HCT116 (cell line): ENCODE results near the gene GASK1A. TPM values are rescaled to one million over a fixed set of nuclear protein-coding genes. Genes with fewer than 3 reads are reported as not detected.

Experiments used
- ATAC-seq: fragments of 200-7000 bp; cut with Tn5 transposase; 2 replicates; pipeline ENCODE4 v1.9.1; 2020; ENCODE audit warnings: mild to moderate bottlenecking, moderate library complexity
- BruUV-seq: library from RNA; stranded (reverse); fragments of 400-500 nt; replicated peaks from 2 replicates; lab custom pipeline; 2021; lab: Mats Ljungman, UMichigan
- CTCF ChIA-PET: fragments of 300-600 bp; sonication (Branson Sonifier 250); formaldehyde crosslinking; loops from one replicate; lab custom pipeline; 2021; ENCODE audit warnings: antibody characterized with exemption; lab: Charles Lee
- POLR2A ChIA-PET: fragments of 300-600, 350-600 bp; sonication (Branson Sonifier 250); formaldehyde crosslinking; loops from one replicate; lab custom pipeline; 2021; ENCODE audit warnings: antibody characterized with exemption; lab: Charles Lee
- RAD21 ChIA-PET, 2 experiments: fragments of 300-600 bp; sonication (Branson Sonifier 250); formaldehyde crosslinking; loops; one replicate each; lab custom pipeline; 2023; ENCODE audit warnings: low total read pairs in 2 of 2; ENCODE audit not compliant: uncharacterized antibody in 2 of 2, unreplicated experiment in 2 of 2, low non-redundant PET in 1 of 2; lab: Charles Lee
- DNase-seq: peaks from one replicate; pipeline ENCODE4 v3.0.0-alpha.2; 2010; ENCODE audit warnings: low read depth, low spot score
- H2AFZ ChIP-seq: fragments of 200-600 bp; shearing (Covaris generic), sonication (generic); 2 replicates; pipeline ENCODE4 v1.6.1; 2017; ENCODE audit warnings: low read depth, mixed run types, mixed read lengths, antibody characterized with exemption, low read length; ENCODE audit not compliant: poor library complexity, severe bottlenecking
- H3K27ac ChIP-seq: 2 replicates; pipeline ENCODE4 v1.5.1; 2012; ENCODE audit warnings: low read depth, low read length
- H3K27me3 ChIP-seq: fragments of 200-600 bp; sonication (generic); 2 replicates; pipeline ENCODE4 v1.6.1; 2016; ENCODE audit warnings: mixed run types, low read length, mixed read lengths; ENCODE audit not compliant: insufficient read depth
- H3K36me3 ChIP-seq, 2 experiments: fragments of 200-500 bp in 1 of 2; fragments of 200-600 bp in 1 of 2; sonication (Bioruptor generic) in 1 of 2; sonication (generic) in 1 of 2; 2 replicates each; pipeline versions ENCODE4 v1.5.1 to v1.6.1; 2014 to 2016; ENCODE audit warnings: low read length in 2 of 2, inconsistent platforms in 1 of 2, mixed read lengths in 1 of 2, mixed run types in 1 of 2; ENCODE audit not compliant: insufficient read depth in 2 of 2, control insufficient read depth in 1 of 2
- H3K4me1 ChIP-seq, 2 experiments: fragments of 200-600 bp in 1 of 2; sonication (generic) in 1 of 2; 2 replicates each; pipeline versions ENCODE4 v1.5.1 to v1.6.1; 2012 to 2017; ENCODE audit warnings: low read length in 2 of 2, inconsistent platforms in 1 of 2, mild to moderate bottlenecking in 1 of 2, mixed read lengths in 1 of 2, mixed run types in 1 of 2, moderate library complexity in 1 of 2; ENCODE audit not compliant: insufficient read depth in 2 of 2, control insufficient read depth in 1 of 2
- H3K4me2 ChIP-seq: fragments of 200-600 bp; sonication (generic); 2 replicates; pipeline ENCODE4 v1.6.1; 2017; ENCODE audit warnings: mixed run types, low read length, mixed read lengths
- H3K4me3 ChIP-seq, 2 experiments: fragments of 200-600 bp in 1 of 2; sonication (generic) in 1 of 2; replicated peaks in 1 of 2; 2 replicates each; pipeline ENCODE4 v1.5.1; 2011 to 2016; ENCODE audit warnings: low read length in 2 of 2, control low read depth in 1 of 2, low read depth in 1 of 2, mild to moderate bottlenecking in 1 of 2, mixed read lengths in 1 of 2, mixed run types in 1 of 2
- H3K79me2 ChIP-seq: fragments of 200-600 bp; sonication (generic); 2 replicates; pipeline ENCODE4 v1.6.1; 2017; ENCODE audit warnings: mild to moderate bottlenecking, mixed run types, low read length, moderate library complexity, mixed read lengths; ENCODE audit not compliant: insufficient read depth
- H3K9ac ChIP-seq: fragments of 200-600 bp; sonication (generic); 2 replicates; pipeline ENCODE4 v1.6.1; 2016; ENCODE audit warnings: low read length, mixed read lengths
- H3K9me2 ChIP-seq: fragments of 200-600 bp; sonication (generic), shearing (Covaris generic); 2 replicates; pipeline ENCODE4 v1.6.1; 2017; ENCODE audit warnings: mixed run types, mild to moderate bottlenecking, moderate library complexity; ENCODE audit not compliant: insufficient read depth
- H3K9me3 ChIP-seq, 2 experiments: fragments of 200-500 bp in 1 of 2; fragments of 200-600 bp in 1 of 2; sonication (Bioruptor generic) in 1 of 2; sonication (generic) in 1 of 2; 2 replicates each; pipeline ENCODE4 v1.6.1; 2014 to 2017; ENCODE audit warnings: low read length in 2 of 2, mixed read lengths in 2 of 2, inconsistent platforms in 1 of 2, low read depth in 1 of 2, mild to moderate bottlenecking in 1 of 2, mixed run types in 1 of 2, moderate library complexity in 1 of 2; ENCODE audit not compliant: control insufficient read depth in 1 of 2, insufficient read depth in 1 of 2
- H4K20me1 ChIP-seq: fragments of 200-600 bp; sonication (generic), shearing (Covaris generic); 2 replicates; pipeline ENCODE4 v1.6.1; 2017; ENCODE audit warnings: mixed run types, mild to moderate bottlenecking, moderate library complexity; ENCODE audit not compliant: insufficient read depth
- CTCF ChIP-seq, 3 experiments: fragments of 200-600 bp in 1 of 3; sonication (generic) in 1 of 3; IDR thresholded peaks in 2 of 3; conservative IDR thresholded peaks in 1 of 3; 2 replicates each; pipeline ENCODE4 v1.5.1; 2012 to 2017; ENCODE audit warnings: low read depth in 2 of 3, low read length in 2 of 3, antibody characterized with exemption in 1 of 3, borderline replicate concordance in 1 of 3, control low read depth in 1 of 3, mild to moderate bottlenecking in 1 of 3, mixed read lengths in 1 of 3, mixed run types in 1 of 3, moderate library complexity in 1 of 3; ENCODE audit not compliant: insufficient read depth in 1 of 3
- EZH2phosphoT487 ChIP-seq: fragments of 200-600 bp; IDR thresholded peaks from 2 replicates; pipeline ENCODE4 v1.6.1; 2018; ENCODE audit warnings: antibody characterized with exemption, borderline replicate concordance
- POLR2A ChIP-seq: IDR thresholded peaks from 2 replicates; pipeline ENCODE4 v1.7.0; 2011; ENCODE audit warnings: borderline replicate concordance; ENCODE audit not compliant: insufficient read depth, insufficient read length; ENCODE audit errors: extremely low read depth
- POLR2AphosphoS5 ChIP-seq: IDR thresholded peaks from 2 replicates; pipeline ENCODE4 v1.6.1; 2011; ENCODE audit warnings: mild to moderate bottlenecking, low read depth, low read length, moderate library complexity
- RAD21 ChIP-seq: IDR thresholded peaks from 2 replicates; pipeline ENCODE4 v1.6.1; 2012; ENCODE audit warnings: low read depth, mild to moderate bottlenecking
- SIN3A ChIP-seq: IDR thresholded peaks from 2 replicates; pipeline ENCODE4 v1.6.1; 2012; ENCODE audit warnings: low read depth
- ZNF274 ChIP-seq: fragments of 200-500 bp; sonication (Bioruptor generic); IDR thresholded peaks from 2 replicates; pipeline ENCODE4 v1.6.1; 2014; ENCODE audit warnings: mild to moderate bottlenecking, low read depth, low read length, inconsistent platforms
- intact Hi-C: fragments of 100-400 bp; cut with micrococcal nuclease; formaldehyde crosslinking; loops from 2 replicates; pipeline ENCODE4 v1.10.0; 2022
- total RNA-seq: library from RNA; stranded (reverse); gene quantifications from one replicate; pipeline ENCODE4 v1.2.1, GENCODE V29; 2021; ENCODE audit not compliant: unreplicated experiment

Gene GASK1A
- total RNA-seq, 1 experiment from 2014 or later = 1.0 TPM

GRCh38 chr3:42984701-42985100 lies 5.6 kb downstream of the GASK1A start:
- BruUV-seq = no TSS peak
- ATAC-seq = no peak

More at GRCh38 chr3:42984701-42985100, 5.6 kb downstream of the GASK1A start:
- H3K27ac ChIP-seq = no peak overlapping the region
- H3K9ac ChIP-seq = no peak overlapping the region
- H3K4me3 ChIP-seq = no peak overlapping the region
- ChIA-PET RAD21 (no interaction called here), POLR2A (no interaction called here), CTCF (interaction anchor here (1.0 to 1.2 kb wide), 2 partner anchors 23 to 171 kb away, joined by 3 to 5 read pairs; no protein-coding TSS in a partner anchor)
- H4K20me1 ChIP-seq = no peaks in the 10 kb centered on the region
- no peak overlapping the region for H3K4me2 ChIP-seq
- peaks cover 0 to 5% of the 10 kb centered on the region in 2 experiments; a peak in 1 of 4 replicates for H3K4me1 ChIP-seq
- H3K27me3 ChIP-seq = peaks cover 8% of the 10 kb centered on the region; the same call in 1 of the 2 replicates
- intact Hi-C loops = no loop called here
- DNase-seq = no peak
- no peaks in the 10 kb centered on the region for H3K9me3 ChIP-seq
- no peak overlapping the region for H2AFZ ChIP-seq
- H3K9me2 ChIP-seq = no peaks in the 10 kb centered on the region
- TF ChIP-seq POLR2AphosphoS5 (no peak), CTCF (IDR thresholded peaks at IDR 0.05 in 2 of 3, conservative IDR thresholded peaks at IDR 0.05 in 1 of 3; ENCODE audit: borderline replicate concordance in 1 of 3, insufficient read depth in 1 of 3, low read depth in 2 of 3, low read length in 2 of 3) (no peak), RAD21 (no peak), POLR2A (no peak), SIN3A (no peak), ZNF274 (no peak), EZH2phosphoT487 (no peak)
- no peaks in the 10 kb centered on the region for H3K79me2 ChIP-seq
- H3K36me3 ChIP-seq = no peaks in the 10 kb centered on the region
